H9 (cell line): Measurements from ENCODE around the gene RB1. TPM values are rescaled to one million over a fixed set of nuclear protein-coding genes. Genes with fewer than 3 reads are reported as not detected.

Experiments used
- DNase-seq: peaks from one replicate; pipeline ENCODE4 v3.0.0-alpha.2; 2017
- H2AFZ ChIP-seq: one replicate; pipeline ENCODE4 v1.6.1; 2013; ENCODE audit warnings: mild to moderate bottlenecking, low read length, control low read depth, moderate library complexity
- H2AK5ac ChIP-seq: 2 replicates; pipeline ENCODE4 v1.6.1; 2013; ENCODE audit warnings: low read length, control low read depth, mixed read lengths; ENCODE audit not compliant: insufficient read length
- H2BK120ac ChIP-seq: one replicate; pipeline ENCODE4 v1.6.1; 2013; ENCODE audit warnings: low read depth, mild to moderate bottlenecking, low read length, control low read depth, inconsistent platforms; ENCODE audit not compliant: poor library complexity, severe bottlenecking
- H2BK12ac ChIP-seq: 2 replicates; pipeline ENCODE4 v1.6.1; 2013; ENCODE audit warnings: low read length, control low read depth, mixed read lengths, low read depth; ENCODE audit not compliant: insufficient read length
- H2BK15ac ChIP-seq: 2 replicates; pipeline ENCODE4 v1.6.1; 2013; ENCODE audit warnings: low read depth, low read length, control low read depth
- H2BK20ac ChIP-seq: one replicate; pipeline ENCODE4 v1.6.1; 2013; ENCODE audit warnings: low read depth, mild to moderate bottlenecking, low read length, control low read depth, inconsistent platforms; ENCODE audit not compliant: poor library complexity, severe bottlenecking
- H2BK5ac ChIP-seq: 2 replicates; pipeline ENCODE4 v1.6.1; 2013; ENCODE audit warnings: low read length, control low read depth, mixed read lengths; ENCODE audit not compliant: insufficient read length
- H3K14ac ChIP-seq: 2 replicates; pipeline ENCODE4 v1.6.1; 2013; ENCODE audit warnings: low read length, control low read depth; ENCODE audit not compliant: insufficient read depth
- H3K18ac ChIP-seq: 2 replicates; pipeline ENCODE4 v1.6.1; 2013; ENCODE audit warnings: low read depth, mild to moderate bottlenecking, mixed read lengths, low read length, control low read depth; ENCODE audit not compliant: insufficient read length
- H3K23ac ChIP-seq: 2 replicates; pipeline ENCODE4 v1.6.1; 2013; ENCODE audit warnings: low read length, control low read depth, mixed read lengths, low read depth; ENCODE audit not compliant: insufficient read length
- H3K23me2 ChIP-seq: 2 replicates; pipeline ENCODE4 v1.6.1; 2013; ENCODE audit warnings: low read depth, mild to moderate bottlenecking, mixed read lengths, low read length, control low read depth; ENCODE audit not compliant: insufficient read length, poor library complexity, severe bottlenecking
- H3K27ac ChIP-seq: 2 replicates; pipeline ENCODE4 v1.5.1; 2013; ENCODE audit warnings: low read length, control low read depth, mixed read lengths, low read depth; ENCODE audit not compliant: insufficient read length
- H3K27me3 ChIP-seq: 2 replicates; pipeline ENCODE4 v1.6.1; 2013; ENCODE audit warnings: low read length, control low read depth, inconsistent platforms; ENCODE audit not compliant: insufficient read depth
- H3K4ac ChIP-seq: 2 replicates; pipeline ENCODE4 v1.6.1; 2013; ENCODE audit warnings: low read depth, mild to moderate bottlenecking, control low read depth, inconsistent platforms, low read length, moderate library complexity
- H3K4me1 ChIP-seq: 2 replicates; pipeline ENCODE4 v1.6.1; 2013; ENCODE audit warnings: low read length, control low read depth, inconsistent platforms; ENCODE audit not compliant: insufficient read depth
- H3K4me2 ChIP-seq: 2 replicates; pipeline ENCODE4 v1.6.1; 2013; ENCODE audit warnings: low read length, control low read depth, mixed read lengths; ENCODE audit not compliant: insufficient read length, insufficient read depth
- H3K56ac ChIP-seq: 2 replicates; pipeline ENCODE4 v1.6.1; 2013; ENCODE audit warnings: low read depth, mild to moderate bottlenecking, mixed read lengths, low read length, control low read depth; ENCODE audit not compliant: insufficient read length
- H3K79me1 ChIP-seq: 2 replicates; pipeline ENCODE4 v1.6.1; 2013; ENCODE audit warnings: low read depth, mild to moderate bottlenecking, moderate library complexity, low read length, control low read depth, inconsistent platforms; ENCODE audit not compliant: insufficient read depth, poor library complexity, severe bottlenecking
- H3K79me2 ChIP-seq: 2 replicates; pipeline ENCODE4 v1.6.1; 2013; ENCODE audit warnings: low read length, control low read depth, inconsistent platforms; ENCODE audit not compliant: insufficient read depth
- H3K9ac ChIP-seq: 2 replicates; pipeline ENCODE4 v1.6.1; 2013; ENCODE audit warnings: low read length, control low read depth, mixed read lengths; ENCODE audit not compliant: insufficient read length; ENCODE audit errors: extremely low read depth
- H3K9me3 ChIP-seq: one replicate; pipeline ENCODE4 v1.6.1; 2013; ENCODE audit warnings: low read depth, low read length, inconsistent platforms; ENCODE audit not compliant: control insufficient read depth
- H3T11ph ChIP-seq: one replicate; pipeline ENCODE4 v1.6.1; 2013; ENCODE audit warnings: mild to moderate bottlenecking, low read length, control low read depth, inconsistent platforms
- H4K20me1 ChIP-seq: one replicate; pipeline ENCODE4 v1.6.1; 2013; ENCODE audit not compliant: control insufficient read depth, insufficient read length, insufficient read depth
- H4K5ac ChIP-seq: 2 replicates; pipeline ENCODE4 v1.6.1; 2013; ENCODE audit warnings: low read depth, mild to moderate bottlenecking, mixed read lengths, low read length, control low read depth; ENCODE audit not compliant: insufficient read length
- H4K8ac ChIP-seq: replicated peaks from 2 replicates; pipeline ENCODE4 v1.6.1; 2013; ENCODE audit warnings: low read length, control low read depth, mixed read lengths, low read depth; ENCODE audit not compliant: insufficient read length
- H4K91ac ChIP-seq: 2 replicates; pipeline ENCODE4 v1.6.1; 2013; ENCODE audit warnings: low read depth, mild to moderate bottlenecking, moderate library complexity, mixed read lengths, low read length, control low read depth; ENCODE audit not compliant: insufficient read length
- H3K27ac Mint-ChIP-seq, 3 experiments: 2 replicates in 2 of 3; 3 replicates in 1 of 3; pipeline ENCODE4 v1.8.0; 2020 to 2021; ENCODE audit warnings: mixed read lengths in 3 of 3, mild to moderate bottlenecking in 1 of 3, moderate library complexity in 1 of 3
- H3K27me3 Mint-ChIP-seq: 2 replicates; pipeline ENCODE4 v1.8.0; 2021; ENCODE audit warnings: low read depth, mild to moderate bottlenecking, moderate library complexity, mixed read lengths
- H3K36me3 Mint-ChIP-seq, 3 experiments: 2 replicates in 2 of 3; 3 replicates in 1 of 3; pipeline ENCODE4 v1.8.0; 2020 to 2021; ENCODE audit warnings: low read depth in 3 of 3, mixed read lengths in 3 of 3; ENCODE audit not compliant: insufficient read depth in 1 of 3
- H3K4me1 Mint-ChIP-seq, 2 experiments: 2 replicates each; pipeline ENCODE4 v1.8.0; 2020; ENCODE audit warnings: mixed read lengths in 2 of 2
- H3K4me3 Mint-ChIP-seq, 2 experiments: 2 replicates in 1 of 2; 3 replicates in 1 of 2; pipeline ENCODE4 v1.8.0; 2020 to 2021; ENCODE audit warnings: mild to moderate bottlenecking in 2 of 2, mixed read lengths in 2 of 2, moderate library complexity in 1 of 2
- H3K9me3 Mint-ChIP-seq, 2 experiments: 2 replicates in 1 of 2; 3 replicates in 1 of 2; pipeline ENCODE4 v1.8.0; 2020; ENCODE audit warnings: mild to moderate bottlenecking in 2 of 2, mixed read lengths in 2 of 2, moderate library complexity in 1 of 2
- CTCF ChIP-seq: fragments of 200-600 bp; sonication (generic); conservative IDR thresholded peaks from 3 replicates; pipeline ENCODE4 v1.8.0; 2021; ENCODE audit warnings: antibody characterized with exemption, mild to moderate bottlenecking
- WGBS: extraction: QIAGEN DNeasy Blood & Tissue Kit; methylation state at CpG from one replicate; pipeline ENCODE4 v1.1.7; 2013; ENCODE audit warnings: missing lambda C conversion rate, low lambda C conversion rate, mixed read lengths; ENCODE audit not compliant: insufficient read length; ENCODE audit errors: extremely low coverage; 5-methylcytosine and 5-hydroxymethylcytosine counted together
- total RNA-seq: library from RNA; stranded (reverse); gene quantifications from 2 replicates; pipeline ENCODE4 v1.2.1, GENCODE V29; 2021

RB1 gene
- total RNA-seq, 1 experiment from 2014 or later, result 20.5 TPM

GRCh38 chr13:48457578-48458242 is 154.2 kb downstream of the RB1 start:
- Histone ChIP-seq H4K8ac (no peak overlapping the region), H3K9ac (no peak overlapping the region), H3K23me2 (no peaks in the 10 kb centered on the region), H3K4ac (no peak overlapping the region), H3K79me2 (no peaks in the 10 kb centered on the region), H3K27ac (no peak overlapping the region), H3K4me1 (no peaks in the 10 kb centered on the region), H3K27me3 (no peaks in the 10 kb centered on the region; the same call in 1 of the 2 replicates), H3K56ac (no peak overlapping the region), H4K91ac (no peak overlapping the region), H3K79me1 (no peaks in the 10 kb centered on the region), H3K9me3 (no peaks in the 10 kb centered on the region), H3K4me2 (no peak overlapping the region), H3K23ac (no peak overlapping the region), H2BK5ac (no peak overlapping the region), H4K20me1 (no peaks in the 10 kb centered on the region), H3K14ac (no peak overlapping the region), H4K5ac (no peak overlapping the region), H2BK20ac (no peak overlapping the region), H3T11ph (no peak overlapping the region), H2BK12ac (no peak overlapping the region), H2BK120ac (no peak overlapping the region), H2AK5ac (no peak overlapping the region), H3K18ac (no peak overlapping the region), H2BK15ac (no peak overlapping the region), H2AFZ (no peak overlapping the region)
- Mint-ChIP-seq H3K36me3 (peaks cover 0 to 8% (median 0%) of the 10 kb centered on the region in 3 experiments; a peak in 3 of 7 replicates), H3K27ac (no peak overlapping the region), H3K4me1 (peaks cover 6% of the 10 kb centered on the region in 2 experiments), H3K4me3 (no peak overlapping the region), H3K27me3 (no peaks in the 10 kb centered on the region), H3K9me3 (no peaks in the 10 kb centered on the region)
- TF ChIP-seq CTCF, result no peak
- no CpG with 5 or more reads among the region's 28 CpGs for WGBS
- peak; percentile 29 for DNase-seq
